Measurements from ENCODE around the gene LCN9.
A peak's percentile ranks its signal among the peaks of the same experiment; 100 is the strongest.

The LCN9 gene

DNA sequence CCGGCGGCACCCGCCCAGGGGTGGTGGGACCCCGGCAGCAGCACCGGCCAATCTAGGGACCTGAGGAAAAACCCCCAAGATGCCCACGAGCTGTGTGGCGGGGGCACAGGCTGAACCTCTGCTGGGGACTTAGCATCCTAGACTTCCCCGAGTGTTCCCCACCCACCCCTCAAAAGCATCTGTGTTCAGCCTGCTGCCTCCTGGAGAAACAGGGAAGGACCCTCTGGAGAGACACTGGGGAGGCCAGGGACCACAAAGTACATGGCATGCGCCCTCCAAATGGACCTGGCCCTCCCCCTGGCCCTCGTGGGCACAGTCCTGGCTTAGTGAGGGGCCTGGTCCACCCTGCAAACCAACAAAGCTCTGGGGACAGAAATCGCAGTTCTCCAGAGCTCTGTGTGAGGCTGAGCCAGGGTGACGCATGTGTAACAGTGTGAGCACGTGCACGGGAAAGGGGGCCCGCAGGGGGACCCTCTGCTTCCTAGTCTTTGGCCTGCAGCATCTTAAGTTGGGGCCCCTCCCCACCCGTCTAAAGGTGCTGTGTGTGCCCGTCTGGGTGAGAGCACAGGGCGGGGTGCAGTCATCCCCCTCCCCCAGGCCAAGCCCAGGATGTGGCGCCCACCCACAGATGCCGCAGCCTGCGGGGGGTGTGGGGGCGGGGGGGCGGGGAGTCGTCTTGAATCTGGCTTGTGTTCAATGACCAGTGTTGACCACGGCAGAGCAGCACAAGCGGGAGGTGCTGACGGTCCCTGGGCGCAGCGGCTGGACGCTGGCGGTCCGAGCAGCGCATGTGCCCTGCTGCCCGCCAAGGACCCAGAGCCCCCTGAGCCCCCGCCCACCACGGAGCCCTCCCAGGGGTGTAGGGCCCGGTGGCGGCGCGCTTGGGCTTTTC, 38.2 kb downstream of the LCN9 start:
- DNase-seq: peak; percentile 33

GRCh38 chr9:135701959-135702721, 39.0 kb downstream of the LCN9 start, which contains the start of gene KCNT1:
KCNT1 (plus strand) TSS chr9:135702185; CDS start chr9:135702259, 74 bp downstream.
- peak; percentile 63 for DNase-seq

DNA sequence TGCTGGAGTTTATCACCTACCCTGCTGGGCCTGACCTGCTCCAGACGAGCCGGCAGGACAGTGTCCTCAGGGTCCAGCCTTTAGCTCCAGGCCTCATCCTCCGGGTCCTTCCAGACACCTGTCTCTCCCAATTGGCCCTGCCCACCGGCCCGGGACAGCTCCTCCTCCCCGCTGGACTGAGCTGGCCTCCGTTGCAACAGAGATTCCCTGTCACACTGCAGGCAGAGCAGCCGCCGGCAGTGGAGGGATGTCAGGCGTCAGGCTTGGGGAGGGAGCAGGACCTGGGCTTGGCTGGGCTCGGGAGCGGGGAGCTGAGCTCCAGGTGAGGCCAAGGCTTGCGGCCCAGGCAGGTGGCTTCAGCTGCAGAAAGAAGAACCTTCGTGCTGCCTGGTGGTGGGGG, 40.6 kb downstream of the LCN9 start:
- peak; percentile 32 for DNase-seq

DNA sequence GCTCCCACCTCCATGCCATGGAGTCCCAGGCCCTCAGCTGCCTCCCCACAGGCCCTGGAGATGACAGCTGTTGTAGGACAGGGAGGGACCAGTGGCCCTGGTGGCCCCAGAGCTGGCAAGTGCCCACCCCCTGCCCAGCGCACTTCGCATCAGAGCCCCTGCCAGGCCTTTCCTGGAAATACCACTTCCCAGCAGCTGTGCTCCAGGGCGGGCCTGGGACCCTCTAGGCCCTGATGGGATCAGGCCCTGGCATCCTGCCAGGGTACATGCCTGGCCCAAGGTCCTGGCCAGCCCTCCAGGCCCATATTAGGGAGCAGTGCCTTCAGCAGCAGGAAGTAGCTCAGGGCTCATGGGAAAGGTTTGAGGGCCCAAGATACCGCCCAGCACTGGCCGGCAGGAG, 41.4 kb downstream of the LCN9 start:
- peak; percentile 82 for DNase-seq

DNA sequence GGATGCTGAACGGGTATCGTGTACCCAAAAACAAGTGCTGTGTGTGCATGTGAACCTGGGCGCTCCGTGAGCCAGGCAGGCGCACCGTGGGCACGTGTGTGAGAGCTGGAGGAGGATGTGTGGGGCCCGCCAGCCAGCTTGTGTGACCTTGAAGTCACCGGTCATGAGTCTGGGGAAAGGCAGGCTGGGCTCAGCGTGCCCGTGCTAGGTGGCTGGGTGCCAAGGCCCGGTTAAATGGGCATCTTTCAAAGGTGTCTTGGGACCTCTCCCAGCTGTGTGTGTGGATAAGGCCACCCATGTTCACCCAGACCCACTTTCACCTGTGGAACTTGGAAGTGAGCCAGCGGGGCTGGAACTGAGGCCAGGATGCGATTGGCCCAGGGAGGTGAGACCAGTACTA, 42.3 kb downstream of the LCN9 start:
- DNase-seq: no peak

GRCh38 chr9:135706288-135706687, 43.2 kb downstream of the LCN9 start:
- no peak for DNase-seq

DNA sequence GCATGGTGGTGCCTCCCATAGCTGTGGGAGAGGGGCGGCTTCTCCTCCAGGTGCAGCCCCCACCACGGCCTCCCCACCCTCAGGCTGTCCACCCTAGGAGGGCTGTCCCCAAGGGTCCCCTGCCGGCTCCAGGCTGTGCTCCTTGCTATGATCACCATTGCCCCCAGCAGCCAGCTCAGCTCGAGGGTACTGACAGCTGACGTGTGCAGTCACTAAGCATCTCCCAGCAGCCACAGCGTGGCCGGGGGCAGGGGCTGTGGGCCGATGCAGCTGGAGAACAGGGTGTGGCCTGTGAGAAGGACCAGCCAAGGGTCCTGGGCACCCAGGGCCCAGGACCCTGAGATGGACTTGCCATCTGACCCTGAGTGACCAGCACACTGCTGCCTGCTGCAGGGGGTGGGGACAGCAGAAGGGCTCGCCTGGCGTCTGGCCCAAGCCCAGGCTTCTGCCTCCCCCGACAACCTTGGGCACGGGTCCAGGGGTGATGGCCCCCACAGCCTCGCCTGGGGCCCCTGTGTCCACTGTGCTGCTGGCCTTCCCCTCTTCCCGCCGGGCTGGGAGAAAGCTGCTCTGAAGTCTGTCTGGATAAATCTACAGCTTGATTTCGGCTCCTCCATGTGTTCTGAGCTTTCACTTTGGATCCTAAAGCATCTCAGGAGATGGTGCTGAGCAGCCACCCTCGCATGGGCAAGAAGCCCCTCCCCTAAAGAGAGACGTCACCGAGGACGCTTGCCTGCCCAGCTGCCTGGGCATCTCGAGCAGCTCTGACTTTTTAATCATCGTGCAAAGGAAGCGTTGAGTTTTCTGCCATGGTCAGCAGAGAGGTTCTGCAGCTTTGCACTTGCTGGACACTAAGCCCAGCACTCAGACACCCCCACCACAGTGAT, 44.4 kb downstream of the LCN9 start:
- DNase-seq: peak; percentile 32

GRCh38 chr9:135708164-135708563, 45.1 kb downstream of the LCN9 start:
- DNase-seq: no peak

DNA sequence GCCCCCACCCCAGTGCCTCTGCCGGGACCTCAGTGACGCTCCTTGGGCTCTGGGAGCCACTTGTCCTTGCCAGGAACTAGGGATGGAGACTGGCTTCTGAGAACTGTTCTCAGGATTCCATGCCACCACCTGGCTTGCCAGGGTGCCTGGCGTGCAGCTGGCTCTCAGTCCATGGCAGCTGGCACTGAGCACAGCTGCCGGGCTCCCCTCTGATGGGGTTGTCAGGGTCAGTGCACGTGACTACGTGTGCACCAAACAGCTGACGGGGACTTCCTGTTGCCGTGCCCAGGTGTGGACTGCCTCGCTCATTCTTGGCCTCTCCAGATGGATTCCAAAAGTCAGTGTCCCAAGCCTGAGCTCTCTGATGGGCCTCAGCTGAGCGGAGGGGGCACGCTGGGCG, 48.3 kb downstream of the LCN9 start:
- peak; percentile 60 for DNase-seq

DNA sequence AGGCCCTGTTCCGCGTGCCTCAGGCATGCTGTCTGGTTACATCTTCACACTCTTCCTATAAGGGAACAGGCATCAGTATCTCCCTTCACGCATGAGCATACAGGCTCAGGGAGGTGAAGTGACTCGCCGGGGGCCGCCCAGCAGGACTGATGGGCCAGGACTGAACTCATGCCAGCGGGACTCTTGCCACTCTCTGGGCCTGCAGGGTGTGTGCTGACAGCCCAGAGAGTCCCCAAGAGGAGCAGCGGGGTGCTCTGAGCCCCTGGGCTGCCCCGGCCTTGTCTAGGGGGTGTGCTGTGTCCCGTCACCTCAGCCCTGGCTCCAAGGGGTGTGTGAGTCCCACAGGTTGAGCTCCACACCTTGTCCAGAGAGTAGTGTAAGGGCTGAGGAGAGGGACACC, 48.8 kb downstream of the LCN9 start:
- no peak for DNase-seq

DNA sequence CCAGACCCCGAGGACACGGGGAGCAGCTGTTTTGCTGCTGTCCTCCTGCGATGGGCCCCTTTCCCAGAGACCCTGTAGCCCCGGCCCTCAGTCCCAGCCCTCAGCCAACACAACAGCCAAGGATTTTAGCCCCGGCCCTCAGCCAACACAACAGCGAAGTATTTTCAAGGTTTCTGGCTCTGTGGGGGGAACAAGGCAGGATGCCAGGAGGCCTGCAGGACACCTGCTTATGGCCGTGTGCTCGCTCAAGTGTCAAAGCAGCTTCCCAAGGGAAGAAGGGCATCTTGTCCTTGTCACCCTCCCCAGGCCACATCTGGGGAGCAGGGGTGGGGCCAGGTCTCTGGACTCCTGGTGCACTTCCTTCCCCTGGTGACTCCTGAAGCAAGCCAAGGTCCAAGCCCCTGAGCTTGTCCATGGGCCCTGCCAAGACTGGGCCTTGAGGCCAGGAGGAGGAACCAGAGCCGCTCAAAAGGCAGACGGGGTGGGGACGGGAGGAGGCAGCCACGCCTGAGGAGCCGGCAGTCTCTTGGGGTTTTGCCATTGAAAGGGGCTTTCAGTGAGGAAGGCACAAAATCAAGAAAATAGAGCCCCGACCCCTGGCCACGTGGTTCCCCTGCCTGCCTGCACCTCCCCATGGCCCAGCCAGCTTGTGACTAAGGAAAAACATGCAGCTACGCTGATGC, 49.6 kb downstream of the LCN9 start:
- peak; percentile 50 for DNase-seq

GRCh38 chr9:135714242-135715055, 51.3 kb downstream of the LCN9 start:
- no peak for DNase-seq

DNA sequence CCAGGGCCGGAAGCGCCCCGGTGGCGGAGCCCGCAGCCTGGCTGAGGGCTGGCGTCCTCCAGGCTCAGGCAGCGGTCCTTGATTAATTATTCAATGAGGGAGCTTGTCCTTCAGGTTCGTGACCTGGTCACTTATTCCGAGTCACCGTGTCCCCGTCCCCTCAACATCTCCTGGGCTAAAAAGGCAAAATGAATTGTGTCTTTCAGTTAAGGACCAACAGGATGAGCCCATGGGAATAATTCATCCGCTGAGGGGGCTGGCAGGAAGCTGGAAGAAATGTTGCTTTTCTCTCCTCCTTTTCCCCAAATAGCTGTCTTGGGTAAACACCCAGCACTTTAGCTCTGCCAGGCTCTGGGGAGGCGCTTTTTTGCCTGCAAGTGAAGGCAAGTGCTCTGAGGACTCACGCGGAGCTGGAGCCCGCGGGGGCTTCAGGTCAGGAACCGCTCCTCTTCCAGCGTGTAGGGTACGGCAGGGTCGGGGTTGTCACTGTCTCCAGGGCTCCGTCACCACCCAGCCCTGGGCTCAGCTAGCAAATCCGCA, 52.0 kb downstream of the LCN9 start:
- DNase-seq: no peak

- DNase-seq: no peak
Measured at GRCh38 chr9:135716045-135716444, 52.9 kb downstream of the LCN9 start.

Measured in femur (tissue), 1 donor.